Endometrial microvascular endothelial cells (primary cell): ENCODE data around the gene MILR1. TPM values are rescaled to one million over a fixed set of nuclear protein-coding genes. Genes with fewer than 3 reads are reported as not detected.

Source experiments
- in situ Hi-C: cut with HindIII; loops from 2 replicates; pipeline ENCODE4 v1.10.0; 2017; ENCODE audit warnings: low sequenced_read_pairs, low pct_unique_long_range_greater_than_20kb; ENCODE audit errors: inconsistent ontology term
- total RNA-seq: library from RNA; depleted of rRNA; stranded (reverse); fragments of >200 nt; gene quantifications from one replicate; pipeline ENCODE4 v1.2.3, GENCODE V29; 2015; ENCODE audit errors: inconsistent ontology term

Gene MILR1
- total RNA-seq, 1 donor from 2014 or later, result 2.1 TPM

DNA sequence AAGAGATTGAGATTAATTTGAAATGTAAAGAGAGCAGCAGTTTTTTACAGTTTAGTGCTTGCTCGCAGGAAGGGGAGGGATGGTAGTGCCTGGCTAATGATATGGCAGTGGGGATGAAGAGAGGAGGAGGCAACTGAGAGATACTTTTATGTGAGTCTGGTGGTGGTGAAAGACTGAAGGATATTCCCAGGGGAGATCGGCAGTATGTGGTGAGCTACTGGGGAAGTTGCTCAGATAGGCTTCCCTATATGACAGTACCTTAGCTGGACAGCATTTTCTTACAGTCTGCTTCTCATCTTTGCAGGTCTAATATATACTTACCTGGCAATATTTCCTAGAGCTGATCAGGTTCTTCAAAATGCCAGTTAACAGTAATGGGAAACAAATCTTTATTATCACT is 66.5 kb downstream of the MILR1 start:
- in situ Hi-C loops, result no loop called here

DNA sequence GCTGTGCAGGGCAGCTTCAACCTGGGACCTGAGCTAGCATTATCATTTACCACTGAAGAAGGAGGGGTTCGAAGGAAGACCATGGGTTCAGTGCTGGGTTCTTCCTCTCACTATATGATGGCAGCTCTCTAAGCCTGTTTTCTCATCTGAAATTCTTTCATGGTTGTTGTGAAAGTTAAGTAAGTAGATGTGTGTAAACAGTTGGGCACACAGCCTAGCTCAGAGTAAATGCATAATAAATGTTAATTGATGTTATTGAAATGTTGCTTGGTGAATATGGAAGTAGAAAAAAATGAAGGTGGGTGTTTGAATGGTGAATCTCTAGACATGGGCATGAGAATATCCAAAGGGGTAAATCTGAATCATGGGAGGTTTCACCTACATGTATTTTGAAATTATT is 66.9 kb downstream of the MILR1 start:
- in situ Hi-C loops, result no loop called here

Other genes with a start within 250 kb of the MILR1 start
- 24.9 TPM for gene TEX2, start 185.9 kb upstream of the MILR1 start, total RNA-seq
- gene PECAM1, start 58.3 kb upstream of the MILR1 start, total RNA-seq, result 368 TPM
- gene POLG2, start 47.9 kb downstream of the MILR1 start, total RNA-seq, result 15.4 TPM
- 1,072 TPM for gene DDX5, start 57.2 kb downstream of the MILR1 start, total RNA-seq
- 16.7 TPM for gene CEP95, start 57.9 kb downstream of the MILR1 start, total RNA-seq
- 138 TPM for gene SMURF2, start 213.2 kb downstream of the MILR1 start, total RNA-seq